Measurements from ENCODE around the gene GDA. TPM values are rescaled to one million over a fixed set of nuclear protein-coding genes. Genes with fewer than 3 reads are reported as not detected.

GDA gene
- total RNA-seq, 4 donors from 2014 or later = 0.76 to 2.4 TPM; not detected in 2

DNA sequence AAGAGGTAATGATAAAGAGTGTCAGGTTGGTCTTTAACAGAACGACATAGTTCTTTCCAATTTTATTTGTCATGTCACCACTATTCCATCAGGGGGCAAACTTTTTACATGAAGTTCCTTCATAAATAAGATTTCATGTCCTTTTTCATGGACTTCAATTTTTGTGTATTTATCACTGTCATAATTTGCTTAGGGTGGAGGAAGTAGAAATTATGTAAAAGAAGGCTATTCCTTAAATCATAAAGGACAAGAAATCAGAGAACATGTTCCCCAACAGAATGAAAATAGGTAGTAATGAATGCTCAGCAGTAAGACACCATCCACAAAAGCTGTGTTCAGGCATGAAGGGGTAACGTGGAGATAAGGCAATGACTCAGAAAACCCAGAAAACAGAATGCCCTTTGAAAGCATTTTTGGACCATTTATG, 143.0 kb downstream of the GDA start:
- H3K36me3 ChIP-seq = no peaks in the 10 kb centered on the region
- H3K27ac ChIP-seq = peak overlapping the region in 2 of 4 donors; percentile 11 to 12
- no peak for DNase-seq
- H3K27me3 ChIP-seq = no peaks in the 10 kb centered on the region
- no peak for TF ChIP-seq POLR2A (IDR thresholded peaks at IDR 0.05)
- TF ChIP-seq CTCF (IDR thresholded peaks at IDR 0.05) = peak in 5 of 6 experiments; percentile 36 to 69 (median 62)
- intact Hi-C loops (cut with DNase I) = loop anchor here (5.0 kb wide), 2 partner anchors 300 to 530 kb away; no protein-coding TSS in a partner anchor
- H3K4me1 ChIP-seq = peaks cover 0 to 10% (median 7%) of the 10 kb centered on the region in 3 donors
- H3K4me3 ChIP-seq = no peak overlapping the region
- no peaks in the 10 kb centered on the region for H3K9me3 ChIP-seq
- WGBS, 2 donors = 3 to 9% methylated on average over 2 of the region's 2 CpGs

- Histone ChIP-seq H3K9me3 (no peaks in the 10 kb centered on the region), H3K4me1 (peaks cover 0 to 10% (median 7%) of the 10 kb centered on the region in 3 donors), H3K4me3 (no peak overlapping the region), H3K36me3 (no peaks in the 10 kb centered on the region), H3K27ac (peak overlapping the region in 2 of 4 donors; percentile 11 to 12), H3K27me3 (no peaks in the 10 kb centered on the region)
- no peak for DNase-seq
- whole genome bisulfite sequencing, 2 donors = 57 to 68% methylated on average over 5 of the region's 5 CpGs
- intact Hi-C loops (cut with DNase I) = loop anchor here (5.0 kb wide), 2 partner anchors 299 to 529 kb away; no protein-coding TSS in a partner anchor
- TF ChIP-seq POLR2A (IDR thresholded peaks at IDR 0.05) = no peak
- no peak for TF ChIP-seq CTCF (IDR thresholded peaks at IDR 0.05)
These were observed 143.8 kb downstream of the GDA start for GRCh38 chr9:72292874-72293607.

GRCh38 chr9:72294936-72295335, 145.7 kb downstream of the GDA start:
- Histone ChIP-seq H3K27me3 (no peaks in the 10 kb centered on the region), H3K27ac (no peak overlapping the region), H3K4me3 (no peak overlapping the region), H3K36me3 (no peaks in the 10 kb centered on the region), H3K9me3 (no peaks in the 10 kb centered on the region), H3K4me1 (peaks cover 0 to 26% (median 14%) of the 10 kb centered on the region in 3 donors)
- no peak for DNase-seq
- no peak for TF ChIP-seq CTCF (IDR thresholded peaks at IDR 0.05)
- TF ChIP-seq POLR2A (IDR thresholded peaks at IDR 0.05) = no peak
- intact Hi-C loops (cut with DNase I) = loop anchor here (5.0 kb wide), 2 partner anchors 297 to 527 kb away; no protein-coding TSS in a partner anchor
- WGBS, 2 donors = 73 to 77% methylated on average over 7 of the region's 7 CpGs

GRCh38 chr9:72297516-72297915, 148.3 kb downstream of the GDA start:
- 87 to 90% methylated on average over 3 of the region's 3 CpGs for WGBS, 2 donors
- H3K4me3 ChIP-seq = no peak overlapping the region
- no peaks in the 10 kb centered on the region for H3K9me3 ChIP-seq
- intact Hi-C loops (cut with DNase I) = no loop called here
- no peak overlapping the region for H3K27ac ChIP-seq
- peaks cover 0 to 28% (median 13%) of the 10 kb centered on the region in 3 donors for H3K4me1 ChIP-seq
- DNase-seq = no peak
- H3K27me3 ChIP-seq = no peaks in the 10 kb centered on the region
- H3K36me3 ChIP-seq = no peaks in the 10 kb centered on the region
- TF ChIP-seq POLR2A (IDR thresholded peaks at IDR 0.05) (no peak), CTCF (IDR thresholded peaks at IDR 0.05) (no peak)

DNA sequence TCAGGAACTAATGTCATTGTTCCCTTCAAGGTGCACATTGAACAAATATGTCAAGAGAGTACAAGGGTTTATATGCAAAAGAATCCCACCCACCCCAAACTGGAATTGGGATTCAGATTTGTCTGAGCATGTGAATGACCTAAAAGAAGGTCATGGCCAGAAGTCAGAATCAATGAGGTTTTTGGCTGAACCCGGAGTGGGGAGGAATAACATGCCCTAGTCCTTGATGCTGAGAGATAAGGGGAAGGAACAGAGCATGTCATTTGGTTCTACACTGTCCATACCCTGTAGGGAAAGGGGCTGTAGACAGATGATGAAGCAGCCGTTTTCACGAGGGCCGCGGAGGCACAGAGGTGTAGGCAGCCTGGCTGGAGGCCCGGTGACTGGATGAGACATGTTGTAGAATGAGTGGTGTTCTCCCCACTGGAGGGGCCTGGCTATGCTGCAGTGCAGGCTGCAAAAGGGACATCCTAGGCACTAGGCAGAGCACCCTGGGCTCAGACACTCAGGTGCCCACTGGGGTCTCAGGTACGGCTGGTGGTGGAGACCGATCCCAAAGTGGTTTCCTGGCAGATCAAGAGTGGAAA, 149.9 kb downstream of the GDA start:
- H3K4me3 ChIP-seq = no peak overlapping the region
- intact Hi-C loops (cut with DNase I) = no loop called here
- peak overlapping the region in 1 of 4 donors; percentile 15 for H3K27ac ChIP-seq
- H3K27me3 ChIP-seq = no peaks in the 10 kb centered on the region
- H3K36me3 ChIP-seq = no peaks in the 10 kb centered on the region
- 55 to 56% methylated on average over 7 to 8 of the region's 8 CpGs for WGBS, 2 donors
- TF ChIP-seq POLR2A (IDR thresholded peaks at IDR 0.05) (no peak), CTCF (IDR thresholded peaks at IDR 0.05) (no peak)
- peaks cover 0 to 26% (median 8%) of the 10 kb centered on the region in 3 donors for H3K4me1 ChIP-seq
- H3K9me3 ChIP-seq = no peaks in the 10 kb centered on the region
- no peak for DNase-seq

All from esophagus squamous epithelium (tissue), 5 donors.